SU-DHL-6 (cell line): ENCODE measurements around the gene CIBAR2.

Experiments used
- EZH2phosphoT487 ChIP-seq: fragments of 200-600 bp; sonication (generic), shearing (Covaris generic); conservative IDR thresholded peaks from 2 replicates; pipeline ENCODE4 v1.6.1; 2018; ENCODE audit warnings: mild to moderate bottlenecking, antibody characterized with exemption, low read length, moderate library complexity, mixed read lengths
- TF ChIP-seq, protein P1 (sequence below): fragments of 200-600 bp; sonication (generic); IDR thresholded peaks from one replicate; pipeline ENCODE4 v1.5.1; 2017; ENCODE audit warnings: antibody characterized with exemption, mild to moderate bottlenecking, low read length, moderate library complexity; ENCODE audit not compliant: insufficient read depth, poor library complexity, severe bottlenecking

DNA sequence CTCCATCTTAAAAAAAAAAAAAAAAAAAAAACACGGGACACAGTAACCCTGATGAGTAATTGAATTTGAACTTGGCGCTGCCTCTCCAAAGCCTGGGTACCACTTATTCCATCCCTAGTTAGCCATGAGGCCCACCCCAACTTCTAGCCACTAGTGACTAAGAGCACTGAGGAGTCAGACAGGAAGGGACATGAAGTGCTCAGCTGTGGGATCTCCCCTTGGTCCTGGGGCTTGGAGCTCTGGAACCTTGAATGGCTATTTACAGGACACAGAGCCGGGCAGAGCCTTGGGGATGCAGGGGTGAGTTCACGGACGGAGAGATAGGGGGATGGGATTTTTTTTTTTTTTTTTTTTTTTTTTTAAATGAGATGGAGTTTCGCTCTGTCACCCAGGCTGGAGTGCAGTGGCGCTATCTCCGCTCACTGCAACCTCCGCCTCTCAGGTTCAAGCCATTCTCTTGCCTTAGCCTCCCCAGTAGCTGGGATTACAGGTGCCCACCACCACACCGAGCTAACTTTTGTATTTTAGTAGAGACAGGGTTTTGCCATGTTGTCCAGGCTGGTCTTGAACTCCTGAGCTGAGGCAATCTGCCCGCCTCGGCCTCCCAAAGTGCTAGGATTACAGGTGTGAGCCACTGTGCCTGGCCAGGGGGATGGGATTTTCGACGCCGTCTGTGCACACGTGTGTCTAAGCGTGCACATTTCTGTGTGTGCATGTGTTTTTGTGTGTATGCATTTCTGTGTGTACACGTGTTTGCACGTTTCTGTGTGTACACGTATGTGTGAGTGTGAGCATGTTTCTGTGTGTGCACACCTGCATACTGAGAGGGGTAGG lies 20.4 kb upstream of the CIBAR2 start:
- TF ChIP-seq, protein P1, sequence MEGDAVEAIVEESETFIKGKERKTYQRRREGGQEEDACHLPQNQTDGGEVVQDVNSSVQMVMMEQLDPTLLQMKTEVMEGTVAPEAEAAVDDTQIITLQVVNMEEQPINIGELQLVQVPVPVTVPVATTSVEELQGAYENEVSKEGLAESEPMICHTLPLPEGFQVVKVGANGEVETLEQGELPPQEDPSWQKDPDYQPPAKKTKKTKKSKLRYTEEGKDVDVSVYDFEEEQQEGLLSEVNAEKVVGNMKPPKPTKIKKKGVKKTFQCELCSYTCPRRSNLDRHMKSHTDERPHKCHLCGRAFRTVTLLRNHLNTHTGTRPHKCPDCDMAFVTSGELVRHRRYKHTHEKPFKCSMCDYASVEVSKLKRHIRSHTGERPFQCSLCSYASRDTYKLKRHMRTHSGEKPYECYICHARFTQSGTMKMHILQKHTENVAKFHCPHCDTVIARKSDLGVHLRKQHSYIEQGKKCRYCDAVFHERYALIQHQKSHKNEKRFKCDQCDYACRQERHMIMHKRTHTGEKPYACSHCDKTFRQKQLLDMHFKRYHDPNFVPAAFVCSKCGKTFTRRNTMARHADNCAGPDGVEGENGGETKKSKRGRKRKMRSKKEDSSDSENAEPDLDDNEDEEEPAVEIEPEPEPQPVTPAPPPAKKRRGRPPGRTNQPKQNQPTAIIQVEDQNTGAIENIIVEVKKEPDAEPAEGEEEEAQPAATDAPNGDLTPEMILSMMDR, result no peak
- no peak for TF ChIP-seq EZH2phosphoT487
